ENCODE data around the gene KCNK3.

KCNK3 gene

GRCh38 chr2:26692897-26693849 is 651 bp downstream of the KCNK3 start:
- DNase-seq: peak; percentile 18

- no peak for DNase-seq
These were observed 1.5 kb downstream of the KCNK3 start for GRCh38 chr2:26694001-26694400.

- DNase-seq: no peak
These were observed 3.9 kb downstream of the KCNK3 start for GRCh38 chr2:26696351-26696816.

- no peak for DNase-seq
These were observed 4.9 kb downstream of the KCNK3 start for GRCh38 chr2:26697425-26697824.

- DNase-seq: no peak
These were observed 6.8 kb downstream of the KCNK3 start for GRCh38 chr2:26699295-26699694.

- no peak for DNase-seq
These were observed 7.6 kb downstream of the KCNK3 start for GRCh38 chr2:26700078-26700477.

GRCh38 chr2:26701596-26701995 is 9.1 kb downstream of the KCNK3 start:
- DNase-seq: no peak

- no peak for DNase-seq
These were observed 9.5 kb downstream of the KCNK3 start for GRCh38 chr2:26702025-26702424.

- no peak for DNase-seq
These were observed 12.0 kb downstream of the KCNK3 start for GRCh38 chr2:26704441-26704977.

GRCh38 chr2:26705126-26705525 is 12.6 kb downstream of the KCNK3 start:
- no peak for DNase-seq

- DNase-seq: no peak
These were observed 13.6 kb downstream of the KCNK3 start for GRCh38 chr2:26706093-26706492.

- DNase-seq: no peak
These were observed 14.3 kb downstream of the KCNK3 start for GRCh38 chr2:26706616-26707473.

- DNase-seq: no peak
These were observed 15.2 kb downstream of the KCNK3 start for GRCh38 chr2:26707747-26708146.

GRCh38 chr2:26708457-26708856 is 15.9 kb downstream of the KCNK3 start:
- DNase-seq: no peak

GRCh38 chr2:26709323-26710110 is 17.0 kb downstream of the KCNK3 start:
- no peak for DNase-seq

- DNase-seq: no peak
These were observed 17.6 kb downstream of the KCNK3 start for GRCh38 chr2:26710145-26710544.

GRCh38 chr2:26710743-26711456 is 18.4 kb downstream of the KCNK3 start:
- no peak for DNase-seq

- DNase-seq: no peak
These were observed 19.1 kb downstream of the KCNK3 start for GRCh38 chr2:26711457-26712161.

- no peak for DNase-seq
These were observed 20.3 kb downstream of the KCNK3 start for GRCh38 chr2:26712486-26713465.
